ENCODE results near the gene SLC25A39. TPM values are rescaled to one million over a fixed set of nuclear protein-coding genes. Genes with fewer than 3 reads are reported as not detected.

The SLC25A39 gene
- total RNA-seq, 1 experiment from 2014 or later = 164 TPM

DNA sequence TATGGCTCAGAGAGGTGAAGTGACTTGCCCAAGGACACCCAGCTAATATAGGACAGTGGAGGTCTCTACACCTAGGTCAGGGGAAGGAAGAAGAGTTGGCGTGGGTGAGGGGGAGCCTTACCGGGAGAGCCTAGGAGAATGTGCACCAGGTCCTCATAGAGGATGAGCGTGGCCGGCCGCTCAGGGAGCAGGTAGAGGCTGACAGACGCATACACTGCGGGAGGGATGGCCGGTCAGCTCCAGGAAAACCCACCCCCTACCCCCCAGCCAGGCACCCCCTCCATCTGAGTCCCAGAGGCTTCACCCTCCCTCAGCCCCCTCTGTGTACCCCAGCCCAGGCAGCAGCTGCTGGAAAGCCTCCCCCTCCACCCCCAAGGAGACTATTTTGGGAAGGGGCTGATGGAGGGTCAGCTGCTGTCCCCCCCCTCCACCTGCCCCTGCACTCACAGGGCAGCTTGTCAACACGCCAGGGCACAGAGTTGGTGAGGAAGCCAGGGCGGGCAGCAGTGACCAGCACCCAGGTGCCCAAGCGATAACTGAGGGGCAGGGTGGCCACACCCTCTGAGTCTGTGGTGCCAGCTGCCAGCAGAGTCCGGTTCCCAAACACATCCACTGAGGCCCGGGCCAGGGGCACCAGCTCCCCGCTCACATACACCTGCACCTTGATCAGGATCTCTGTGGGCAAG, 35.0 kb upstream of the SLC25A39 start:
- no TSS peak for BruUV-seq (replicated peaks)

DNA sequence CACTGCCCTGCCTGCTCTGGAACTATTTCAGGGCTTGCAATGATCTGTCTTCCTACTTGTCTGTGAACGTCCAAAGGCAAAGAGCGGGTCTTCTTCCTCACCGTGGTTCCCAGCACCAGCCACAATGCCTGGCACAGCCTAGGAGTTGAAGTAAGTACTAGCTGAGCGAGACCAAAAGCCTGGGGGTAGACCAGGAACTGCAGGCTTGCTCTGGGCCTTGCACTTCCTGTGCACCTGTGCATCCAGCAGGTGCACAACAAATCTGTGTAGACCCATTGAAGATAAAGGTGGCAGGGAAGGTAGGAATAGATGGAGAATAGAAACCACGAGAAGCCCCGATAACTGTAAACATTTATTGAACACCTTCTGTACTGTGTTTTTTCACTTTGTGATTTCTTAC, 34.4 kb upstream of the SLC25A39 start:
- Histone ChIP-seq H3F3A (ENCODE audit: insufficient read depth, low read depth) (peaks cover 5% of the 10 kb centered on the region; the same call in 1 of the 2 replicates), H3K9me3 (ENCODE audit: insufficient read depth, low read depth) (no peaks in the 10 kb centered on the region), H3K4me2 (no peak overlapping the region), H4K20me1 (ENCODE audit: insufficient read depth) (no peaks in the 10 kb centered on the region), H3K27ac (no peak overlapping the region), H3K9me2 (ENCODE audit: insufficient read depth) (no peaks in the 10 kb centered on the region), H2AFZ (no peak overlapping the region), H3K27me3 (ENCODE audit: insufficient read depth, low read depth) (no peaks in the 10 kb centered on the region), H3K4me1 (replicated peaks; ENCODE audit: insufficient read depth) (no peaks in the 10 kb centered on the region), H3K4me3 (no peak overlapping the region), H3K36me3 (ENCODE audit: low read depth) (no peaks in the 10 kb centered on the region), H3K79me2 (ENCODE audit: low read depth) (no peaks in the 10 kb centered on the region)
- no TSS peak for BruUV-seq (replicated peaks)
- ChIA-PET POLR2A (ENCODE audit: unreplicated experiment) (no interaction called here), CTCF (no interaction called here)
- intact Hi-C loops (cut with micrococcal nuclease; ENCODE audit: unreplicated experiment) = no loop called here
- DNase-seq = no peak
- no peak for TF ChIP-seq EZH2 (IDR thresholded peaks at IDR 0.05; ENCODE audit: low read depth)
- no peak for TF ChIP-seq CTCF (conservative IDR thresholded peaks at IDR 0.05)

More for the DNA sequence above, 35.0 kb upstream of the SLC25A39 start:
- no peaks in the 10 kb centered on the region for H3K27me3 ChIP-seq (ENCODE audit: insufficient read depth, low read depth)
- ChIA-PET POLR2A (ENCODE audit: unreplicated experiment) (interaction anchor here (0.7 kb wide), 1 partner anchor 163 kb away, joined by 3 read pairs; no protein-coding TSS in a partner anchor), CTCF (no interaction called here)
- H3K79me2 ChIP-seq (ENCODE audit: low read depth) = no peaks in the 10 kb centered on the region
- intact Hi-C loops (cut with micrococcal nuclease; ENCODE audit: unreplicated experiment) = no loop called here
- H3K9me3 ChIP-seq (ENCODE audit: insufficient read depth, low read depth) = no peaks in the 10 kb centered on the region
- no peaks in the 10 kb centered on the region for H3K4me1 ChIP-seq (replicated peaks; ENCODE audit: insufficient read depth)
- H3K4me2 ChIP-seq = no peak overlapping the region
- no peak for TF ChIP-seq EZH2 (IDR thresholded peaks at IDR 0.05; ENCODE audit: low read depth)
- no peak for TF ChIP-seq CTCF (conservative IDR thresholded peaks at IDR 0.05)
- H3K4me3 ChIP-seq = no peak overlapping the region
- no peaks in the 10 kb centered on the region for H4K20me1 ChIP-seq (ENCODE audit: insufficient read depth)
- no peak overlapping the region for H2AFZ ChIP-seq
- DNase-seq = no peak
- H3F3A ChIP-seq (ENCODE audit: insufficient read depth, low read depth) = peaks cover 5% of the 10 kb centered on the region; the same call in 1 of the 2 replicates
- no peak overlapping the region for H3K27ac ChIP-seq
- H3K9me2 ChIP-seq (ENCODE audit: insufficient read depth) = no peaks in the 10 kb centered on the region
- H3K36me3 ChIP-seq (ENCODE audit: low read depth) = no peaks in the 10 kb centered on the region

GRCh38 chr17:44358066-44358465, 33.4 kb upstream of the SLC25A39 start:
- Histone ChIP-seq H3K4me1 (replicated peaks; ENCODE audit: insufficient read depth) (no peaks in the 10 kb centered on the region), H2AFZ (no peak overlapping the region), H3K9me3 (ENCODE audit: insufficient read depth, low read depth) (no peaks in the 10 kb centered on the region), H3K79me2 (ENCODE audit: low read depth) (no peaks in the 10 kb centered on the region), H3K9me2 (ENCODE audit: insufficient read depth) (no peaks in the 10 kb centered on the region), H3K27ac (no peak overlapping the region), H3K4me3 (no peak overlapping the region), H3K4me2 (no peak overlapping the region), H3F3A (ENCODE audit: insufficient read depth, low read depth) (peaks cover 5% of the 10 kb centered on the region; the same call in 1 of the 2 replicates), H3K36me3 (ENCODE audit: low read depth) (no peaks in the 10 kb centered on the region), H3K27me3 (ENCODE audit: insufficient read depth, low read depth) (no peaks in the 10 kb centered on the region), H4K20me1 (ENCODE audit: insufficient read depth) (no peaks in the 10 kb centered on the region)
- no peak for DNase-seq
- TF ChIP-seq CTCF (conservative IDR thresholded peaks at IDR 0.05) = no peak
- TF ChIP-seq EZH2 (IDR thresholded peaks at IDR 0.05; ENCODE audit: low read depth) = no peak
- no TSS peak for BruUV-seq (replicated peaks)
- ChIA-PET POLR2A (ENCODE audit: unreplicated experiment) (no interaction called here), CTCF (interaction anchor here (0.6 kb wide), 1 partner anchor 18 kb away, joined by 3 read pairs; no protein-coding TSS in a partner anchor)
- intact Hi-C loops (cut with micrococcal nuclease; ENCODE audit: unreplicated experiment) = no loop called here

Measured in PC-9 (cell line).